GM23338 (cell line): ENCODE results near the gene NRK. TPM values are rescaled to one million over a fixed set of nuclear protein-coding genes. Genes with fewer than 3 reads are reported as not detected.

Experiments
- ATAC-seq: fragments of 200-7000 bp; cut with Tn5 transposase; 3 replicates; pipeline ENCODE4 v1.9.1; 2020
- DNase-seq: peaks from one replicate; pipeline ENCODE4 v3.0.0-alpha.2; 2015; ENCODE audit warnings: low spot score
- H2AFZ ChIP-seq: fragments of 200-600 bp; sonication (generic); 2 replicates; pipeline ENCODE4 v1.8.0; 2016; ENCODE audit warnings: antibody characterized with exemption, mild to moderate bottlenecking, moderate library complexity
- H3F3A ChIP-seq: fragments of 200-600 bp; sonication (generic); replicated peaks from 2 replicates; pipeline ENCODE4 v1.8.0; 2017; ENCODE audit warnings: antibody characterized with exemption, mixed run types, low read depth
- H3K27ac ChIP-seq: fragments of 200-600 bp; sonication (generic); 2 replicates; pipeline ENCODE4 v1.6.1; 2016; ENCODE audit warnings: low read depth
- H3K27me3 ChIP-seq: fragments of 200-600 bp; sonication (generic); 2 replicates; pipeline ENCODE4 v1.8.0; 2016; ENCODE audit warnings: mild to moderate bottlenecking, mixed run types, moderate library complexity; ENCODE audit not compliant: insufficient read depth
- H3K36me3 ChIP-seq: fragments of 200-600 bp; sonication (generic); 2 replicates; pipeline ENCODE4 v1.8.0; 2016; ENCODE audit warnings: mild to moderate bottlenecking; ENCODE audit not compliant: insufficient read depth
- H3K4me1 ChIP-seq: fragments of 200-600 bp; sonication (generic); 2 replicates; pipeline ENCODE4 v1.8.0; 2016; ENCODE audit warnings: mild to moderate bottlenecking, moderate library complexity; ENCODE audit not compliant: insufficient read depth
- H3K4me2 ChIP-seq: fragments of 200-600 bp; sonication (generic); 2 replicates; pipeline ENCODE4 v1.7.1; 2017; ENCODE audit warnings: mixed run types
- H3K4me3 ChIP-seq: fragments of 200-600 bp; sonication (generic); 2 replicates; pipeline ENCODE4 v1.6.1; 2016; ENCODE audit warnings: mixed run types
- H3K79me2 ChIP-seq: fragments of 200-600 bp; sonication (generic); replicated peaks from 2 replicates; pipeline ENCODE4 v1.8.0; 2017; ENCODE audit warnings: mild to moderate bottlenecking; ENCODE audit not compliant: insufficient read depth
- H3K9me2 ChIP-seq: fragments of 200-600 bp; sonication (generic); 2 replicates; pipeline ENCODE4 v1.8.0; 2017; ENCODE audit not compliant: insufficient read depth
- H4K20me1 ChIP-seq: fragments of 200-600 bp; sonication (generic); replicated peaks from 2 replicates; pipeline ENCODE4 v1.8.0; 2017; ENCODE audit warnings: mild to moderate bottlenecking; ENCODE audit not compliant: insufficient read depth
- H3K27ac Mint-ChIP-seq: 2 replicates; pipeline ENCODE4 v1.8.0; 2020; ENCODE audit warnings: inconsistent platforms, mild to moderate bottlenecking, moderate library complexity, mixed read lengths
- H3K27me3 Mint-ChIP-seq: 3 replicates; pipeline ENCODE4 v1.8.0; 2022; ENCODE audit warnings: low read depth, mild to moderate bottlenecking, moderate library complexity, mixed read lengths, inconsistent platforms; ENCODE audit not compliant: insufficient read depth, poor library complexity
- H3K36me3 Mint-ChIP-seq: 3 replicates; pipeline ENCODE4 v1.8.0; 2021; ENCODE audit warnings: low read depth, mild to moderate bottlenecking, inconsistent platforms, moderate library complexity, mixed read lengths
- H3K4me1 Mint-ChIP-seq: 3 replicates; pipeline ENCODE4 v1.8.0; 2020; ENCODE audit warnings: mild to moderate bottlenecking, inconsistent platforms, mixed read lengths
- H3K4me3 Mint-ChIP-seq: 3 replicates; pipeline ENCODE4 v1.8.0; 2021; ENCODE audit warnings: moderate library complexity, mild to moderate bottlenecking, inconsistent platforms, mixed read lengths
- H3K9me3 Mint-ChIP-seq: 3 replicates; pipeline ENCODE4 v1.8.0; 2020; ENCODE audit warnings: moderate library complexity, mild to moderate bottlenecking, inconsistent platforms, mixed read lengths
- CREB1 ChIP-seq: fragments of 250-450 bp; sonication (Bioruptor Pico); IDR thresholded peaks from 2 replicates; pipeline ENCODE4 v1.5.0; 2020; ENCODE audit warnings: low read depth, mild to moderate bottlenecking, moderate library complexity
- EZH2 ChIP-seq: fragments of 200-600 bp; sonication (generic); IDR thresholded peaks from one replicate; pipeline ENCODE4 v1.8.0; 2017; ENCODE audit warnings: antibody characterized with exemption, mild to moderate bottlenecking, low read depth; ENCODE audit not compliant: unreplicated experiment
- NANOG ChIP-seq: IDR thresholded peaks from 2 replicates; pipeline ENCODE4 v1.6.1; 2016; ENCODE audit warnings: antibody characterized with exemption, borderline replicate concordance
- long read RNA-seq: library from polyadenylated mRNA; unstranded; transcript quantifications from one replicate; pipeline ENCODE4 v2.0.0, GENCODE V29; 2020; ENCODE audit not compliant: unreplicated experiment
- polyA plus RNA-seq: library from polyadenylated mRNA; unstranded; fragments of >200 nt; fragmentation: Nextera tagmentation; extraction: Ambion mirVana; gene quantifications from 2 replicates; pipeline ENCODE4 v1.2.1, GENCODE V29; 2016
- total RNA-seq: library from RNA; depleted of rRNA; stranded (reverse); fragments of >200 nt; shearing (Covaris generic); gene quantifications from 2 replicates; pipeline ENCODE4 v1.2.3, GENCODE V29; 2014; rRNA removed
- TF ChIP-seq, protein P1 (sequence below), 2 experiments: fragments of 200-600 bp in 1 of 2; sonication (generic) in 1 of 2; conservative IDR thresholded peaks; 2 replicates each; pipeline versions ENCODE4 v1.5.1 to v1.6.1; 2016 to 2017; ENCODE audit warnings: antibody characterized with exemption in 2 of 2, low read depth in 2 of 2, mild to moderate bottlenecking in 2 of 2, moderate library complexity in 1 of 2
- TF ChIP-seq, protein P2 (sequence below): fragments of 250-450 bp; sonication (Bioruptor Pico); IDR thresholded peaks from 2 replicates; pipeline ENCODE4 v1.5.0; 2020; ENCODE audit warnings: mild to moderate bottlenecking, moderate library complexity

The NRK gene
- total RNA-seq, result 15.0 and 16.2 TPM in 2 replicates
- polyA plus RNA-seq, result 5.2 and 6.4 TPM in 2 replicates
- long read RNA-seq, result 0 reads

GRCh38 chrX:105822138-105823091 lies at the start of gene NRK:
TSS of gene NRK (plus strand) at chrX:105822539. CDS start at chrX:105822846, 307 bp downstream.
- no peaks in the 10 kb centered on the region for H3F3A ChIP-seq
- TF ChIP-seq NANOG, result no peak
- TF ChIP-seq, protein P1, sequence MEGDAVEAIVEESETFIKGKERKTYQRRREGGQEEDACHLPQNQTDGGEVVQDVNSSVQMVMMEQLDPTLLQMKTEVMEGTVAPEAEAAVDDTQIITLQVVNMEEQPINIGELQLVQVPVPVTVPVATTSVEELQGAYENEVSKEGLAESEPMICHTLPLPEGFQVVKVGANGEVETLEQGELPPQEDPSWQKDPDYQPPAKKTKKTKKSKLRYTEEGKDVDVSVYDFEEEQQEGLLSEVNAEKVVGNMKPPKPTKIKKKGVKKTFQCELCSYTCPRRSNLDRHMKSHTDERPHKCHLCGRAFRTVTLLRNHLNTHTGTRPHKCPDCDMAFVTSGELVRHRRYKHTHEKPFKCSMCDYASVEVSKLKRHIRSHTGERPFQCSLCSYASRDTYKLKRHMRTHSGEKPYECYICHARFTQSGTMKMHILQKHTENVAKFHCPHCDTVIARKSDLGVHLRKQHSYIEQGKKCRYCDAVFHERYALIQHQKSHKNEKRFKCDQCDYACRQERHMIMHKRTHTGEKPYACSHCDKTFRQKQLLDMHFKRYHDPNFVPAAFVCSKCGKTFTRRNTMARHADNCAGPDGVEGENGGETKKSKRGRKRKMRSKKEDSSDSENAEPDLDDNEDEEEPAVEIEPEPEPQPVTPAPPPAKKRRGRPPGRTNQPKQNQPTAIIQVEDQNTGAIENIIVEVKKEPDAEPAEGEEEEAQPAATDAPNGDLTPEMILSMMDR (conservative IDR thresholded peaks at IDR 0.05; ENCODE audit: low read depth in 2 of 2), result peak; percentile 30 to 32; a peak in 2 of 4 replicates
- H3K9me2 ChIP-seq, result 0 out of 2 replicates have a peak, but pooled peaks cover 3% of the 10 kb centered on the region
- ATAC-seq, result peak; percentile 57
- no peak within 1 kb of the TSS for H3K27ac Mint-ChIP-seq
- H3K9me3 Mint-ChIP-seq, result no peaks in the 10 kb centered on the region; the same call in 2 of the 3 replicates
- H3K4me2 ChIP-seq, result peak within 1 kb of the TSS; percentile 72
- H3K27ac ChIP-seq, result no peak within 1 kb of the TSS; the same call in 1 of the 2 replicates
- peaks cover 6% of the 10 kb centered on the region; the same call in 2 of the 3 replicates for H3K4me1 Mint-ChIP-seq
- H3K36me3 ChIP-seq, result no peaks in the 10 kb centered on the region
- H3K4me3 Mint-ChIP-seq, result peak within 1 kb of the TSS; percentile 73
- H3K27me3 Mint-ChIP-seq, result peaks cover 12% of the 10 kb centered on the region
- H3K79me2 ChIP-seq, result no peaks in the 10 kb centered on the region
- H3K27me3 ChIP-seq, result peaks cover 24% of the 10 kb centered on the region
- no peaks in the 10 kb centered on the region for H4K20me1 ChIP-seq
- peak; percentile 47 for DNase-seq
- H3K4me3 ChIP-seq, result peak within 1 kb of the TSS; percentile 65
- peak within 1 kb of the TSS; percentile 91 for H2AFZ ChIP-seq
- no peaks in the 10 kb centered on the region for H3K36me3 Mint-ChIP-seq
- peaks cover 10% of the 10 kb centered on the region for H3K4me1 ChIP-seq

GRCh38 chrX:105773801-105774200 lies 48.5 kb upstream of the NRK start:
- Mint-ChIP-seq H3K36me3 (no peaks in the 10 kb centered on the region), H3K4me1 (no peaks in the 10 kb centered on the region), H3K27me3 (no peaks in the 10 kb centered on the region), H3K4me3 (no peak overlapping the region), H3K9me3 (no peaks in the 10 kb centered on the region), H3K27ac (no peak overlapping the region)
- no peaks in the 10 kb centered on the region for H4K20me1 ChIP-seq
- no peaks in the 10 kb centered on the region for H3K79me2 ChIP-seq
- H2AFZ ChIP-seq, result no peak overlapping the region
- TF ChIP-seq NANOG (no peak), EZH2 (no peak), CREB1 (CRISPR knock-in tag) (no peak)
- TF ChIP-seq, protein P1 (conservative IDR thresholded peaks at IDR 0.05; ENCODE audit: low read depth in 2 of 2), result no peak
- TF ChIP-seq, protein P2, sequence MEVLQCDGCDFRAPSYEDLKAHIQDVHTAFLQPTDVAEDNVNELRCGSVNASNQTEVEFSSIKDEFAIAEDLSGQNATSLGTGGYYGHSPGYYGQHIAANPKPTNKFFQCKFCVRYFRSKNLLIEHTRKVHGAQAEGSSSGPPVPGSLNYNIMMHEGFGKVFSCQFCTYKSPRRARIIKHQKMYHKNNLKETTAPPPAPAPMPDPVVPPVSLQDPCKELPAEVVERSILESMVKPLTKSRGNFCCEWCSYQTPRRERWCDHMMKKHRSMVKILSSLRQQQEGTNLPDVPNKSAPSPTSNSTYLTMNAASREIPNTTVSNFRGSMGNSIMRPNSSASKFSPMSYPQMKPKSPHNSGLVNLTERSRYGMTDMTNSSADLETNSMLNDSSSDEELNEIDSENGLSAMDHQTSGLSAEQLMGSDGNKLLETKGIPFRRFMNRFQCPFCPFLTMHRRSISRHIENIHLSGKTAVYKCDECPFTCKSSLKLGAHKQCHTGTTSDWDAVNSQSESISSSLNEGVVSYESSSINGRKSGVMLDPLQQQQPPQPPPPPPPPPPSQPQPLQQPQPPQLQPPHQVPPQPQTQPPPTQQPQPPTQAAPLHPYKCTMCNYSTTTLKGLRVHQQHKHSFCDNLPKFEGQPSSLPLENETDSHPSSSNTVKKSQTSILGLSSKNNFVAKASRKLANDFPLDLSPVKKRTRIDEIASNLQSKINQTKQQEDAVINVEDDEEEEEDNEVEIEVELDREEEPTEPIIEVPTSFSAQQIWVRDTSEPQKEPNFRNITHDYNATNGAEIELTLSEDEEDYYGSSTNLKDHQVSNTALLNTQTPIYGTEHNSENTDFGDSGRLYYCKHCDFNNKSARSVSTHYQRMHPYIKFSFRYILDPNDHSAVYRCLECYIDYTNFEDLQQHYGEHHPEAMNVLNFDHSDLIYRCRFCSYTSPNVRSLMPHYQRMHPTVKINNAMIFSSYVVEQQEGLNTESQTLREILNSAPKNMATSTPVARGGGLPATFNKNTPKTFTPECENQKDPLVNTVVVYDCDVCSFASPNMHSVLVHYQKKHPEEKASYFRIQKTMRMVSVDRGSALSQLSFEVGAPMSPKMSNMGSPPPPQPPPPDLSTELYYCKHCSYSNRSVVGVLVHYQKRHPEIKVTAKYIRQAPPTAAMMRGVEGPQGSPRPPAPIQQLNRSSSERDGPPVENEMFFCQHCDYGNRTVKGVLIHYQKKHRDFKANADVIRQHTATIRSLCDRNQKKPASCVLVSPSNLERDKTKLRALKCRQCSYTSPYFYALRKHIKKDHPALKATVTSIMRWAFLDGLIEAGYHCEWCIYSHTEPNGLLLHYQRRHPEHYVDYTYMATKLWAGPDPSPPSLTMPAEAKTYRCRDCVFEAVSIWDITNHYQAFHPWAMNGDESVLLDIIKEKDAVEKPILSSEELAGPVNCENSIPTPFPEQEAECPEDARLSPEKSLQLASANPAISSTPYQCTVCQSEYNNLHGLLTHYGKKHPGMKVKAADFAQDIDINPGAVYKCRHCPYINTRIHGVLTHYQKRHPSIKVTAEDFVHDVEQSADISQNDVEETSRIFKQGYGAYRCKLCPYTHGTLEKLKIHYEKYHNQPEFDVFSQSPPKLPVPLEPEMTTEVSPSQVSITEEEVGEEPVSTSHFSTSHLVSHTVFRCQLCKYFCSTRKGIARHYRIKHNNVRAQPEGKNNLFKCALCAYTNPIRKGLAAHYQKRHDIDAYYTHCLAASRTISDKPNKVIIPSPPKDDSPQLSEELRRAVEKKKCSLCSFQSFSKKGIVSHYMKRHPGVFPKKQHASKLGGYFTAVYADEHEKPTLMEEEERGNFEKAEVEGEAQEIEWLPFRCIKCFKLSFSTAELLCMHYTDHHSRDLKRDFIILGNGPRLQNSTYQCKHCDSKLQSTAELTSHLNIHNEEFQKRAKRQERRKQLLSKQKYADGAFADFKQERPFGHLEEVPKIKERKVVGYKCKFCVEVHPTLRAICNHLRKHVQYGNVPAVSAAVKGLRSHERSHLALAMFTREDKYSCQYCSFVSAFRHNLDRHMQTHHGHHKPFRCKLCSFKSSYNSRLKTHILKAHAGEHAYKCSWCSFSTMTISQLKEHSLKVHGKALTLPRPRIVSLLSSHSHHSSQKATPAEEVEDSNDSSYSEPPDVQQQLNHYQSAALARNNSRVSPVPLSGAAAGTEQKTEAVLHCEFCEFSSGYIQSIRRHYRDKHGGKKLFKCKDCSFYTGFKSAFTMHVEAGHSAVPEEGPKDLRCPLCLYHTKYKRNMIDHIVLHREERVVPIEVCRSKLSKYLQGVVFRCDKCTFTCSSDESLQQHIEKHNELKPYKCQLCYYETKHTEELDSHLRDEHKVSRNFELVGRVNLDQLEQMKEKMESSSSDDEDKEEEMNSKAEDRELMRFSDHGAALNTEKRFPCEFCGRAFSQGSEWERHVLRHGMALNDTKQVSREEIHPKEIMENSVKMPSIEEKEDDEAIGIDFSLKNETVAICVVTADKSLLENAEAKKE (CRISPR knock-in tag), result no peak
- H3K4me1 ChIP-seq, result no peaks in the 10 kb centered on the region
- no peak overlapping the region for H3K27ac ChIP-seq
- no peaks in the 10 kb centered on the region for H3K36me3 ChIP-seq
- H3K27me3 ChIP-seq, result no peaks in the 10 kb centered on the region
- no peaks in the 10 kb centered on the region for H3F3A ChIP-seq
- DNase-seq (no peak), ATAC-seq (no peak)
- no peak overlapping the region for H3K4me2 ChIP-seq
- no peak overlapping the region for H3K4me3 ChIP-seq
- no peaks in the 10 kb centered on the region for H3K9me2 ChIP-seq
